Rectal smooth muscle tissue (tissue), 1 donor: ENCODE measurements around the gene PREX1.
"Not testable (repeated sequence)": the region's sequence is repeated elsewhere in the genome, so short reads cannot be mapped to it uniquely, and the experiment has no call there.

Experiments
- H3K27ac ChIP-seq: one replicate; pipeline ENCODE4 v1.7.0; 2013; ENCODE audit warnings: low read depth, low read length, inconsistent platforms
- H3K27me3 ChIP-seq: one replicate; pipeline ENCODE4 v1.7.0; 2013; ENCODE audit warnings: low read length; ENCODE audit not compliant: control insufficient read depth, insufficient read depth
- H3K36me3 ChIP-seq: one replicate; pipeline ENCODE4 v1.7.0; 2013; ENCODE audit warnings: low read length; ENCODE audit not compliant: control insufficient read depth, insufficient read depth
- H3K4me1 ChIP-seq: one replicate; pipeline ENCODE4 v1.7.0; 2013; ENCODE audit warnings: low read length; ENCODE audit not compliant: control insufficient read depth, insufficient read depth
- H3K4me3 ChIP-seq: one replicate; pipeline ENCODE4 v1.7.0; 2013; ENCODE audit warnings: low read length
- H3K9ac ChIP-seq: one replicate; pipeline ENCODE4 v1.7.0; 2013; ENCODE audit warnings: low read length

PREX1 gene

GRCh38 chr20:48766205-48766604 is 61.6 kb downstream of the PREX1 start:
- Histone ChIP-seq H3K9ac (no peak overlapping the region), H3K36me3 (no peaks in the 10 kb centered on the region), H3K4me1 (no peaks in the 10 kb centered on the region), H3K27me3 (no peaks in the 10 kb centered on the region), H3K27ac (no peak overlapping the region), H3K4me3 (no peak overlapping the region)

- Histone ChIP-seq H3K4me1 (no peaks in the 10 kb centered on the region), H3K4me3 (no peak overlapping the region)
Measured at GRCh38 chr20:48765359-48765758, 62.4 kb downstream of the PREX1 start.

GRCh38 chr20:48763216-48763914 is 64.4 kb downstream of the PREX1 start:
- Histone ChIP-seq H3K36me3 (no peaks in the 10 kb centered on the region), H3K27me3 (no peaks in the 10 kb centered on the region), H3K4me1 (no peaks in the 10 kb centered on the region), H3K4me3 (no peak overlapping the region), H3K27ac (no peak overlapping the region), H3K9ac (no peak overlapping the region)

More at GRCh38 chr20:48765359-48765758, 62.4 kb downstream of the PREX1 start:
- H3K36me3 ChIP-seq, result no peaks in the 10 kb centered on the region
- H3K27ac ChIP-seq, result no peak overlapping the region
- no peaks in the 10 kb centered on the region for H3K27me3 ChIP-seq
- no peak overlapping the region for H3K9ac ChIP-seq

GRCh38 chr20:48761874-48762273 is 65.9 kb downstream of the PREX1 start:
- Histone ChIP-seq H3K4me3 (no peak overlapping the region), H3K4me1 (no peaks in the 10 kb centered on the region), H3K27ac (no peak overlapping the region), H3K27me3 (no peaks in the 10 kb centered on the region), H3K36me3 (no peaks in the 10 kb centered on the region), H3K9ac (no peak overlapping the region)

GRCh38 chr20:48761023-48761785 is 66.6 kb downstream of the PREX1 start:
- no peak overlapping the region for H3K27ac ChIP-seq
- H3K4me3 ChIP-seq, result no peak overlapping the region
- H3K4me1 ChIP-seq, result no peaks in the 10 kb centered on the region
- no peaks in the 10 kb centered on the region for H3K36me3 ChIP-seq
- H3K9ac ChIP-seq, result no peak overlapping the region
- no peaks in the 10 kb centered on the region for H3K27me3 ChIP-seq

GRCh38 chr20:48760403-48760983 is 67.3 kb downstream of the PREX1 start:
- no peaks in the 10 kb centered on the region for H3K27me3 ChIP-seq
- no peak overlapping the region for H3K4me3 ChIP-seq
- H3K9ac ChIP-seq, result no peak overlapping the region
- no peaks in the 10 kb centered on the region for H3K4me1 ChIP-seq
- no peak overlapping the region for H3K27ac ChIP-seq
- no peaks in the 10 kb centered on the region for H3K36me3 ChIP-seq

GRCh38 chr20:48759631-48760245 is 68.1 kb downstream of the PREX1 start:
- Histone ChIP-seq H3K9ac (no peak overlapping the region), H3K36me3 (no peaks in the 10 kb centered on the region), H3K4me3 (no peak overlapping the region), H3K27ac (no peak overlapping the region), H3K4me1 (no peaks in the 10 kb centered on the region), H3K27me3 (no peaks in the 10 kb centered on the region)

GRCh38 chr20:48758206-48758820 is 69.5 kb downstream of the PREX1 start:
- Histone ChIP-seq H3K27ac (no peak overlapping the region), H3K36me3 (no peaks in the 10 kb centered on the region), H3K27me3 (no peaks in the 10 kb centered on the region), H3K9ac (no peak overlapping the region), H3K4me3 (no peak overlapping the region), H3K4me1 (no peaks in the 10 kb centered on the region)

- not testable (repeated sequence) for H3K36me3 ChIP-seq, H3K27me3 ChIP-seq, H3K27ac ChIP-seq, H3K4me1 ChIP-seq, H3K9ac ChIP-seq, H3K4me3 ChIP-seq
Measured at GRCh38 chr20:48756774-48757173, 71.0 kb downstream of the PREX1 start.

GRCh38 chr20:48754292-48754691 is 73.5 kb downstream of the PREX1 start:
- Histone ChIP-seq H3K36me3 (no peaks in the 10 kb centered on the region), H3K4me1 (no peaks in the 10 kb centered on the region), H3K9ac (no peak overlapping the region), H3K27ac (no peak overlapping the region), H3K27me3 (no peaks in the 10 kb centered on the region), H3K4me3 (no peak overlapping the region)

- Histone ChIP-seq H3K4me1 (no peaks in the 10 kb centered on the region), H3K27me3 (no peaks in the 10 kb centered on the region), H3K27ac (no peak overlapping the region)
Measured at GRCh38 chr20:48752963-48753362, 74.8 kb downstream of the PREX1 start.

GRCh38 chr20:48751871-48752270 is 75.9 kb downstream of the PREX1 start:
- no peak overlapping the region for H3K27ac ChIP-seq
- H3K4me1 ChIP-seq, result no peaks in the 10 kb centered on the region
- no peaks in the 10 kb centered on the region for H3K27me3 ChIP-seq
- no peak overlapping the region for H3K9ac ChIP-seq
- H3K36me3 ChIP-seq, result no peaks in the 10 kb centered on the region
- no peak overlapping the region for H3K4me3 ChIP-seq

More at GRCh38 chr20:48752963-48753362, 74.8 kb downstream of the PREX1 start:
- H3K9ac ChIP-seq, result no peak overlapping the region
- H3K36me3 ChIP-seq, result no peaks in the 10 kb centered on the region
- no peak overlapping the region for H3K4me3 ChIP-seq
